Adipose tissue (tissue), 3 donors: ENCODE data around the gene SEPHS1. TPM values are rescaled to one million over a fixed set of nuclear protein-coding genes. Genes with fewer than 3 reads are reported as not detected.
A peak's percentile ranks its signal among the peaks of the same experiment; 100 is the strongest.
"Not testable (repeated sequence)": the region's sequence is repeated elsewhere in the genome, so short reads cannot be mapped to it uniquely, and the experiment has no call there.

Source experiments
- H3K27ac ChIP-seq: one replicate; pipeline ENCODE4 v1.5.1; 2013; ENCODE audit warnings: low read depth, low read length
- WGBS, 3 donors: extraction: QIAGEN DNeasy Blood & Tissue Kit; methylation state at CpG; one replicate each; pipeline ENCODE4 v1.1.7; 2013; 5-methylcytosine and 5-hydroxymethylcytosine counted together
- polyA plus RNA-seq, 3 donors: library from polyadenylated mRNA; stranded (reverse); fragments of 200-250 nt; gene quantifications; one replicate each; pipeline ENCODE4 v1.2.3, GENCODE V29; 2013
- donor health status: healthy with polysubstance abuse.
- donor health status: Bipolar disorder and iron deficiency.
- donor health status: healthy.

SEPHS1 gene, protein sequence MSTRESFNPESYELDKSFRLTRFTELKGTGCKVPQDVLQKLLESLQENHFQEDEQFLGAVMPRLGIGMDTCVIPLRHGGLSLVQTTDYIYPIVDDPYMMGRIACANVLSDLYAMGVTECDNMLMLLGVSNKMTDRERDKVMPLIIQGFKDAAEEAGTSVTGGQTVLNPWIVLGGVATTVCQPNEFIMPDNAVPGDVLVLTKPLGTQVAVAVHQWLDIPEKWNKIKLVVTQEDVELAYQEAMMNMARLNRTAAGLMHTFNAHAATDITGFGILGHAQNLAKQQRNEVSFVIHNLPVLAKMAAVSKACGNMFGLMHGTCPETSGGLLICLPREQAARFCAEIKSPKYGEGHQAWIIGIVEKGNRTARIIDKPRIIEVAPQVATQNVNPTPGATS
- 10 to 100 TPM; 22.9 to 43.0 (median 39.8) TPM for polyA plus RNA-seq

GRCh38 chr10:13348216-13349017 lies at the start of gene SEPHS1:
Gene SEPHS1, minus strand, starts transcription at chr10:13348293. Its CDS starts 3,343 bp downstream, at chr10:13344950.
- 0% methylated on average over 62 to 65 of the region's 65 CpGs for WGBS, 3 donors
- H3K27ac ChIP-seq: peak within 1 kb of the TSS; percentile 74

DNA sequence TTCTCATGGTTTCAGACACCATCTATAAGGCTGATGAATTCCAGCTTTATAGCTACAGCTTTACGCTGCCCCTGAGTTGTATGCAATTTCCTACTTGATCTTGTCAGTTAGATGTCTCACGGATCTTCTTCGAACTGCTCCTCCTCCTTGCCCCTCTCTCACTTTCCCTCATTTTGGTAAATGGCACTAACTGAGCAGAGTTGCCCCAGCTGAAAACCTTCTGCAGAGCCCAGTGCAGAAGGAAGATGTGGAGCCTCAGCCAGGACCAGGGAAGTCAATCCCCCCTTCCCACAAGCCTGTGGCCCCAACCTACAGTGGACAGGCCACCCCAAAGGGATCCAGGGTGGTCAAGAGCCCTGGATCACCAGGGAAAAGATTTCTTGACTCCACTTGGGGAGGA lies 49.0 kb upstream of the SEPHS1 start:
- WGBS, 3 donors: 94 to 98% (median 96%) methylated on average over 3 of the region's 3 CpGs
- no peak overlapping the region for H3K27ac ChIP-seq

DNA sequence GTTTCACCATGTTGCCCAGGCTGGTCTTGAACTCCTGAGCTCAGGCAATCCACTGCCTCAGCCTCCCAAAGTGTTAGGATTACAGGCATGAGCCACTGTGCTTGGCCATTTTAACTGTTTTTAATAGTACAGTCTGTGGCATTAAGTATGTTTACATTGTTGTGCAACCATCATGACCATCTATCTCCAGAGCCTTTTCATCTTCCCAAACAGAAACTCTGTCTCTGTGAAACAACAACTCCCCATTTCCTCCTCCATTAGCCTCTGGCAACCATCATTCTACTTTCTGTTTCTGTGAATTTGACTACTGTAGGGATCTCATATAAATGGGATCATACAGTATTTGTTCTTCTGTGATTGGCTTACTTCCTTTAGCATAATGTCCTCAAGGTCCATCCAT lies 48.3 kb upstream of the SEPHS1 start:
- no peak overlapping the region for H3K27ac ChIP-seq

DNA sequence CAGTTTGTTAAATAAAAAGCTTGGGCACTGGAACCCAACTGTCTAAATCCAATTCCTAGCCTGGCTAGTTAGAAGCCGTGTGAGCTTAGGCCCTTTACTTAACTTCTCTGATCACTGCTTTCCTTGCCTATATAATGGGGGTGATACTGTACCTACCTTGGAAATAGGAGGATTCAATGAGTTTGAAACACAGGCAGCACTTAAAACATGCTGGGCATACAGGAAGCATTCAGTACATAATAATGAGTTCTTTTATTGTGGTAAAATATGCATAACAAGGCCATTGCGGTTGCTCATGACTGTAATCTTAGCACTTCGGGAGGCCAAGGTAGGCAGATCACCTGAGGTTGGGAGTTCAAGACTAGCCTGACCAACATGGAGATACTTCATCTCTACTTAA lies 47.4 kb upstream of the SEPHS1 start:
- H3K27ac ChIP-seq: no peak overlapping the region

GRCh38 chr10:13393640-13394039 lies 45.5 kb upstream of the SEPHS1 start:
- H3K27ac ChIP-seq: no peak overlapping the region
- WGBS, 3 donors: 50 to 68% (median 62%) methylated on average over 4 of the region's 4 CpGs

More for the DNA sequence above, 47.4 kb upstream of the SEPHS1 start:
- 90 to 92% (median 91%) methylated on average over 3 of the region's 3 CpGs for WGBS, 3 donors

DNA sequence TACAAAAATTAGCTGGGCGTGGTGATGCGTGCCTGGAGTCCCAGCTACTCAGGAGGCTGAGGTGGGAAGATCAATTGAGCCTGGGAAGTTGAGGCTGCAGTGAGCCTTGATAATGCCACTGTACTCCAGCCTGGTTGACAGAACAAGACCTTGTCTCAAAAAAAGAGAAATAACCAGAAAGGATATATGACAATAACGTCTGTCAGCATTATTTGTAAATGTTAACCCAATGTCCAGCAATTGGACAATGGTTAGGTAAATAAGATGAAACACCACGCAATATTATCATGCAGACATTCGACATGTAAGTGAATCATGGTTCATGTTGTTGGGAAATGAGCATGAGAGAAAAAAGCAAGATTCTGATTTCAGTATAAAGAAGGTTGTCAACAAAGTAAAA lies 44.6 kb upstream of the SEPHS1 start:
- 92 to 94% (median 92%) methylated on average over 5 of the region's 5 CpGs for WGBS, 3 donors
- no peak overlapping the region for H3K27ac ChIP-seq

GRCh38 chr10:13390604-13391522 lies 42.8 kb upstream of the SEPHS1 start:
- WGBS, 3 donors: 44 to 65% (median 46%) methylated on average over 20 of the region's 20 CpGs
- no peak overlapping the region for H3K27ac ChIP-seq

DNA sequence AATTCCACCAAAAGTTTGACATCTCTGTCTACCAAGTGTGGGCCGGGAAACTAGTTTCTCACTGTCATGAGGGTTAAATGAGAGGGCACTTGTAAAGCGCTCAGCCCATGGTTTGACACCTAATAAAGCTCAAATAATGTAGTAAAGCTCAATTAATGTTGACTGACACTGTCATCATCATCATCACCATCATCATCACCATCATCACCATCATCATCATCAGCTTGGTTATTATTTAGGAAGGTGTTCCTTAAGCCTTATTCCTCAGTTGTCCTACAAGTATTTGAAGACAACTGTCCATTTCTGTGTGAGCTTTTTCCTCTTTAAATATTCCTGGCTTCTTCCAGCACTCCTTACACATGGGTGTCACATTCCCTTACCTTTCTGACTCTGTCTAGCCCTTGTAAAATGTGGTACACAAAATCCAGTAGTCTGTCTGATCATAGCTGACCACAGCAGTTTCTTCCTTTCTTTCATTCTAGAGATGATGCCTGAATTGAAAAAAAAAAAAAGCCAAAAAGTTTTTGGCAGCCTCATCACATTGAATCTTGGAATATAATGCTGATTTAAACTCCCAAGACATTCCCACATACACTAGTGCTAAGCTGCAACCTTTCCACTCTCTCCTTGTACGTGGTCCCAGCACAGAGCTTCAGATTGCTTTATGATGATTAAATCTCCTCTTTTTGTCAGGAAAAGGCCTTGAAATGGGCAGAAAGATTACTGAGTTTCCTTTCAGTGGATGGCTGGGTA lies 40.6 kb upstream of the SEPHS1 start:
- H3K27ac ChIP-seq: no peak overlapping the region
- WGBS, 3 donors: 79 to 92% (median 83%) methylated on average over 3 of the region's 3 CpGs

- H3K27ac ChIP-seq: no peak overlapping the region
- WGBS, 3 donors: 93 to 95% (median 95%) methylated on average over 7 of the region's 7 CpGs
These were observed 37.9 kb upstream of the SEPHS1 start for GRCh38 chr10:13386021-13386420.

- whole genome bisulfite sequencing, 3 donors: 10 to 17% (median 11%) methylated on average over 18 of the region's 18 CpGs
- H3K27ac ChIP-seq: no peak overlapping the region
These were observed 35.3 kb upstream of the SEPHS1 start for GRCh38 chr10:13383399-13383761.

- H3K27ac ChIP-seq: no peak overlapping the region
- 10 to 15% (median 13%) methylated on average over 23 of the region's 23 CpGs for WGBS, 3 donors
These were observed 34.8 kb upstream of the SEPHS1 start for GRCh38 chr10:13382703-13383398.

- not testable (repeated sequence) for H3K27ac ChIP-seq
- 91 to 96% (median 96%) methylated on average over 4 of the region's 4 CpGs for WGBS, 3 donors
These were observed 31.0 kb upstream of the SEPHS1 start for GRCh38 chr10:13379061-13379460.

GRCh38 chr10:13376746-13377145 lies 28.7 kb upstream of the SEPHS1 start:
- 62 to 81% (median 68%) methylated on average over 6 of the region's 6 CpGs for WGBS, 3 donors
- no peak overlapping the region for H3K27ac ChIP-seq

GRCh38 chr10:13376297-13376696 lies 28.2 kb upstream of the SEPHS1 start:
- H3K27ac ChIP-seq: no peak overlapping the region
- 48 to 62% (median 55%) methylated on average over 6 of the region's 6 CpGs for WGBS, 3 donors

DNA sequence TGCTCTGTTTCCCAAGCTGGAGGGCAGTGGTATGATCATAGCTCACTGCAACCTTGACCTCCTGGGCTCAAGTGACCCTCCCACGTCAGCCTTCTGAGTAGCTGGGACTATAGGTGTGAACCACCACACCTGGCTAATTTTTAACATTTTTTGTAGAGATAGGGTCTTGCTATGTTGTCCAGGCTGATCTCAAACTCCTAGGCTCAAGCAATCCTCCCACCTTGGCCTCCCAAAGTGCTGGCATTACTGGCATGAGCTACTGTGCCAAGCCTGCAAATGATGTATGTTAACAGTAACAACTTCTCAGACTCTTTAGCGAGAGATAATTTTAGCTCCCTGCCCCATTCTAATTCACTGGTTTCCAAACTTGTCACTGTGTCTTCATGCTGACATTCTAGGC lies 27.7 kb upstream of the SEPHS1 start:
- 75 to 87% (median 84%) methylated on average over 2 of the region's 2 CpGs for WGBS, 3 donors
- H3K27ac ChIP-seq: no peak overlapping the region

DNA sequence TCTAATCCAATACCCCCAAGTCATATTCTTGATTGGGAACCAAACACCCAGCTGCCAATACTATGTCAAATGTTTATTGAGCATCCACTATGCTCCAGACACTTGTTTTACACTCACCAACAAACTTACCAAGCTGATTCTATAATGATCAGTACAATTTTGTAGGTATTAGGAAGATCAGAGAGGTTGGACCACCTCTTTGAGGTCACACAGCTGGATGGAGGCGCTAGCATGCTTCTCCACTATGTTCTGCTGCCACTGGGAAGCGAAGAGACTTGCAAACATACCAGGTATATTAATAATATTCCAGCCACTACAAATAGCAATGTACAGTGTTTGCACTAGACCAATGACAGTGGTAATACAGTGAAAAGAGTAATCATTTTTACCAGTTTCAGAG lies 25.6 kb upstream of the SEPHS1 start:
- WGBS, 3 donors: 88 to 98% (median 89%) methylated on average over 2 of the region's 2 CpGs
- H3K27ac ChIP-seq: no peak overlapping the region

- no peak overlapping the region for H3K27ac ChIP-seq
- WGBS, 3 donors: 80 to 93% (median 93%) methylated on average over 5 of the region's 5 CpGs
These were observed 24.4 kb upstream of the SEPHS1 start for GRCh38 chr10:13372524-13372923.
